ENCODE measurements around the gene SRC. TPM values are rescaled to one million over a fixed set of nuclear protein-coding genes. Genes with fewer than 3 reads are reported as not detected.

Gene SRC
- total and polyA plus RNA-seq, 2 of the 8 experiments (the other 6 are each of a cell fraction or from before 2014, with no cell fraction given) = 27.6 to 28.8 TPM

GRCh38 chr20:37311710-37312355 is 34.1 kb upstream of the SRC start:
- no peaks in the 10 kb centered on the region for H4K20me1 ChIP-seq (replicated peaks in 1 of 2; ENCODE audit: control insufficient read depth in 1 of 2, insufficient read depth in 2 of 2, low read length in 2 of 2)
- peaks cover 0 to 7% (median 1%) of the 10 kb centered on the region in 4 experiments; a peak in 2 of 8 replicates for H3K36me3 ChIP-seq (ENCODE audit: control insufficient read depth in 2 of 4, insufficient read depth in 4 of 4, low read length in 3 of 4)
- FAIRE-seq = no peak
- no peaks in the 10 kb centered on the region for H3K27me3 ChIP-seq (replicated peaks in 1 of 4; ENCODE audit: control insufficient read depth in 3 of 4, extremely low read depth in 1 of 4, insufficient read depth in 3 of 4, low read length in 3 of 4)
- H2BK5ac ChIP-seq (ENCODE audit: low read depth, low read length) = no peak overlapping the region
- H3K79me2 ChIP-seq (ENCODE audit: control insufficient read depth in 1 of 2, insufficient read depth in 2 of 2, low read length in 2 of 2) = 0 out of 4 replicates have a peak, but pooled peaks cover 0 to 3% of the 10 kb centered on the region in 2 experiments
- no peaks in the 10 kb centered on the region for H3K23me2 ChIP-seq (ENCODE audit: low read depth, low read length)
- H4K5ac ChIP-seq (ENCODE audit: insufficient read length, low read depth, low read length) = no peak overlapping the region
- no peak overlapping the region for H3K18ac ChIP-seq (ENCODE audit: extremely low read depth, low read length)
- no peak overlapping the region for H4K8ac ChIP-seq (ENCODE audit: extremely low read depth, insufficient read depth, low read length)
- H3K23ac ChIP-seq (ENCODE audit: insufficient read length) = no peak overlapping the region
- no peak overlapping the region for H3K27ac ChIP-seq (ENCODE audit: low read depth, low read length)
- H3K9me3 ChIP-seq (ENCODE audit: insufficient read depth in 2 of 2, low read depth in 1 of 2, low read length in 1 of 2) = no peaks in the 10 kb centered on the region
- H2BK20ac ChIP-seq (ENCODE audit: low read length) = no peak overlapping the region
- no peak overlapping the region for H2AK5ac ChIP-seq (ENCODE audit: low read depth, low read length)
- no peak for DNase-seq (ENCODE audit: low read depth in 1 of 2, low spot score in 2 of 2)
- no peak overlapping the region for H2AFZ ChIP-seq (ENCODE audit: low read length)
- no peak overlapping the region for H3K14ac ChIP-seq (ENCODE audit: insufficient read length)
- no peak overlapping the region for H2BK15ac ChIP-seq (ENCODE audit: low read length)
- no peak overlapping the region for H3K4me2 ChIP-seq (ENCODE audit: insufficient read depth in 1 of 2, low read depth in 2 of 2, low read length in 2 of 2)
- H3K4me1 ChIP-seq (replicated peaks in 1 of 4; ENCODE audit: control insufficient read depth in 3 of 4, insufficient read depth in 4 of 4, low read length in 3 of 4) = peaks cover 0 to 6% (median 0%) of the 10 kb centered on the region in 4 experiments; a peak in 2 of 7 replicates
- H3K56ac ChIP-seq (replicated peaks; ENCODE audit: insufficient read length, low read depth, low read length) = no peak overlapping the region
- no peak overlapping the region for H4K91ac ChIP-seq (replicated peaks; ENCODE audit: insufficient read length, low read length)
- H2BK12ac ChIP-seq (ENCODE audit: low read depth, low read length) = no peak overlapping the region
- CTCF ChIA-PET (ENCODE audit: partially characterized antibody) = interaction anchor here (0.6 to 3.6 kb wide), 4 partner anchors 27 to 119 kb away, joined by 3 to 14 read pairs (median 4); no protein-coding TSS in a partner anchor
- POLR2A ChIA-PET (ENCODE audit: partially characterized antibody) = interaction anchor here (0.8 to 2.2 kb wide), 2 partner anchors 22 to 36 kb away, joined by 4 to 7 read pairs; partner anchors contain the start of gene MANBAL
- no peak overlapping the region for H3K9ac ChIP-seq (replicated peaks in 1 of 4; ENCODE audit: extremely low read depth in 1 of 4, low read depth in 3 of 4, low read length in 3 of 4)
- H3K79me1 ChIP-seq (ENCODE audit: low read depth, low read length) = peaks cover 12% of the 10 kb centered on the region
- no peak overlapping the region for H2BK120ac ChIP-seq (replicated peaks; ENCODE audit: low read depth, low read length)
- H3K4me3 ChIP-seq (ENCODE audit: extremely low read depth in 1 of 4, insufficient read depth in 2 of 4, low read depth in 3 of 4, low read length in 4 of 4) = no peak overlapping the region
- WGBS, 2 experiments (ENCODE audit: extremely low coverage in 1 of 2, insufficient coverage in 1 of 2, insufficient read length in 1 of 2, insufficient replicate concordance in 2 of 2, low coverage in 1 of 2, low lambda C conversion rate in 2 of 2, missing lambda C conversion rate in 1 of 2) = 91% methylated on average over 17 of the region's 17 CpGs; no CpG with 5 or more reads in 1 of the 2 experiments
- H3K4ac ChIP-seq (replicated peaks; ENCODE audit: insufficient read length, low read depth, low read length) = no peak overlapping the region
- TF ChIP-seq KDM5A (IDR thresholded peaks at IDR 0.05; ENCODE audit: low read length) (no peak), SP1 (IDR thresholded peaks at IDR 0.05; ENCODE audit: low read depth, low read length) (no peak), EGR1 (IDR thresholded peaks at IDR 0.05; ENCODE audit: borderline replicate concordance, low read depth, low read length) (no peak), HDAC2 (IDR thresholded peaks at IDR 0.05; ENCODE audit: borderline replicate concordance in 1 of 2, low read depth in 2 of 2, low read length in 2 of 2) (no peak), MAFK (IDR thresholded peaks at IDR 0.05; ENCODE audit: low read depth, low read length) (no peak), RXRA (IDR thresholded peaks at IDR 0.05; ENCODE audit: insufficient read depth, low read depth, low read length) (no peak), SIRT6 (IDR thresholded peaks at IDR 0.05; ENCODE audit: low read length) (no peak), EP300 (IDR thresholded peaks at IDR 0.05; ENCODE audit: borderline replicate concordance in 1 of 2, low read depth in 2 of 2, low read length in 2 of 2) (no peak), CHD2 (IDR thresholded peaks at IDR 0.05; ENCODE audit: low read length) (no peak), KDM1A (IDR thresholded peaks at IDR 0.05; ENCODE audit: borderline replicate concordance, low read length) (no peak), PHF8 (conservative IDR thresholded peaks at IDR 0.05; ENCODE audit: low read depth, low read length) (no peak), HDAC6 (IDR thresholded peaks at IDR 0.05; ENCODE audit: low read depth, low read length) (no peak), CBX5 (IDR thresholded peaks at IDR 0.05; ENCODE audit: low read depth, low read length) (no peak), CREB1 (IDR thresholded peaks at IDR 0.05) (no peak)

Data from H1 (cell line).